ENCODE results near the gene CTDSPL. TPM values are rescaled to one million over a fixed set of nuclear protein-coding genes. Genes with fewer than 3 reads are reported as not detected.

Gene CTDSPL
- total and polyA plus RNA-seq, 2 of the 13 experiments (the other 11 are each of a cell fraction or from before 2014, with no cell fraction given) = 26.1 to 142 TPM

GRCh38 chr3:38008971-38009580 is 147.4 kb downstream of the CTDSPL start:
- ChIA-PET POLR2A (no interaction called here), CTCF (ENCODE audit: low intra/inter-chr PET ratio, low total read pairs) (no interaction called here)
- WGBS (ENCODE audit: low lambda C conversion rate) = 80% methylated on average over 12 of the region's 16 CpGs
- H3K27ac ChIP-seq (ENCODE audit: extremely low read length, insufficient read depth, low read length) = no peak overlapping the region
- no peak for DNase-seq (ENCODE audit: low spot score)
- BruUV-seq (replicated peaks) = no TSS peak
- no peak overlapping the region for H3K9ac ChIP-seq (ENCODE audit: insufficient read depth, low read depth, low read length)
- no peak for FAIRE-seq
- no peak overlapping the region for H3K4me2 ChIP-seq (ENCODE audit: low read depth, low read length)
- peaks cover 22% of the 10 kb centered on the region for H3K4me1 ChIP-seq (ENCODE audit: insufficient read depth, low read length)
- H3K9me3 ChIP-seq (ENCODE audit: low read length) = no peaks in the 10 kb centered on the region
- intact Hi-C loops (cut with micrococcal nuclease; ENCODE audit: unreplicated experiment) (no loop called here), in situ Hi-C loops (cut with HindIII; ENCODE audit: extremely low pct_ligation_motif_present, low pct_unique_long_range_greater_than_20kb) (no loop called here)
- H4K20me1 ChIP-seq (ENCODE audit: insufficient read depth, low read length) = no peaks in the 10 kb centered on the region
- H3K4me3 ChIP-seq (replicated peaks in 1 of 3; ENCODE audit: insufficient read depth in 1 of 3, low read depth in 2 of 3, low read length in 3 of 3) = no peak overlapping the region
- no peak for ATAC-seq
- H3K27me3 ChIP-seq (ENCODE audit: control insufficient read depth in 1 of 2, insufficient read depth in 2 of 2, low read length in 2 of 2) = no peaks in the 10 kb centered on the region; a peak in 1 of 5 replicates
- no peaks in the 10 kb centered on the region; a peak in 2 of 5 replicates for H3K36me3 ChIP-seq (replicated peaks in 1 of 2; ENCODE audit: control insufficient read depth in 1 of 2, insufficient read depth in 2 of 2, low read length in 2 of 2)
- no peak overlapping the region for H2AFZ ChIP-seq (ENCODE audit: low read length)
- H3K79me2 ChIP-seq (ENCODE audit: insufficient read depth, low read length) = no peaks in the 10 kb centered on the region
- TF ChIP-seq ZNF362 (CRISPR knock-in tag; IDR thresholded peaks at IDR 0.05; ENCODE audit: borderline replicate concordance) (no peak), ZNF713 (CRISPR knock-in tag; IDR thresholded peaks at IDR 0.05) (no peak), SMARCC2 (IDR thresholded peaks at IDR 0.05) (no peak), NBN (conservative IDR thresholded peaks at IDR 0.05) (no peak), PRDM10 (CRISPR knock-in tag; IDR thresholded peaks at IDR 0.05; ENCODE audit: low read depth) (no peak), ZNF20 (CRISPR knock-in tag; IDR thresholded peaks at IDR 0.05) (no peak), ZNF577 (CRISPR knock-in tag; IDR thresholded peaks at IDR 0.05; ENCODE audit: borderline replicate concordance, low read depth) (no peak)

Data from HepG2 (cell line).